ENCODE measurements around the gene OR8B2. TPM values are rescaled to one million over a fixed set of nuclear protein-coding genes. Genes with fewer than 3 reads are reported as not detected.

OR8B2 gene
- total RNA-seq, 2 donors from 2014 or later: not detected

GRCh38 chr11:124359566-124359965 is 24.7 kb downstream of the OR8B2 start:
- intact Hi-C loops (cut with DNase I): no loop called here
- H3K4me1 ChIP-seq: no peaks in the 10 kb centered on the region
- no peak for DNase-seq
- no peaks in the 10 kb centered on the region for H3K27me3 ChIP-seq
- TF ChIP-seq CTCF (IDR thresholded peaks at IDR 0.05) (no peak), POLR2A (IDR thresholded peaks at IDR 0.05) (no peak)
- 22 to 51% methylated on average over 2 of the region's 2 CpGs for WGBS, 2 donors
- ATAC-seq: no peak
- no peaks in the 10 kb centered on the region for H3K9me3 ChIP-seq
- H3K36me3 ChIP-seq (replicated peaks in 1 of 2; ENCODE audit: insufficient read depth in 1 of 2, low read depth in 2 of 2): no peaks in the 10 kb centered on the region
- H3K4me3 ChIP-seq: no peak overlapping the region
- H3K27ac ChIP-seq: no peak overlapping the region

GRCh38 chr11:124346311-124346955 is 37.9 kb downstream of the OR8B2 start:
- intact Hi-C loops (cut with DNase I): no loop called here

GRCh38 chr11:124344346-124344745 is 40.0 kb downstream of the OR8B2 start:
- no peaks in the 10 kb centered on the region for H3K27me3 ChIP-seq
- ATAC-seq (no peak), DNase-seq (no peak)
- no peaks in the 10 kb centered on the region for H3K36me3 ChIP-seq (replicated peaks in 1 of 2; ENCODE audit: insufficient read depth in 1 of 2, low read depth in 2 of 2)
- H3K27ac ChIP-seq: no peak overlapping the region
- 81 to 83% methylated on average over 5 of the region's 5 CpGs for WGBS, 2 donors
- H3K4me1 ChIP-seq: no peaks in the 10 kb centered on the region
- intact Hi-C loops (cut with DNase I): no loop called here
- no peak overlapping the region for H3K4me3 ChIP-seq
- no peak for TF ChIP-seq POLR2A (IDR thresholded peaks at IDR 0.05)
- no peak for TF ChIP-seq CTCF (IDR thresholded peaks at IDR 0.05)
- H3K9me3 ChIP-seq: no peaks in the 10 kb centered on the region

More at GRCh38 chr11:124346311-124346955, 37.9 kb downstream of the OR8B2 start:
- TF ChIP-seq CTCF (IDR thresholded peaks at IDR 0.05): no peak
- TF ChIP-seq POLR2A (IDR thresholded peaks at IDR 0.05): no peak
- Histone ChIP-seq H3K36me3 (replicated peaks in 1 of 2; ENCODE audit: insufficient read depth in 1 of 2, low read depth in 2 of 2) (no peaks in the 10 kb centered on the region), H3K4me1 (no peaks in the 10 kb centered on the region), H3K9me3 (no peaks in the 10 kb centered on the region), H3K27me3 (no peaks in the 10 kb centered on the region), H3K4me3 (no peak overlapping the region), H3K27ac (no peak overlapping the region)
- DNase-seq: no peak
- ATAC-seq: no peak
- 43 to 70% methylated on average over 3 of the region's 3 CpGs for WGBS, 2 donors

GRCh38 chr11:124340142-124340447 is 44.2 kb downstream of the OR8B2 start:
- no peak overlapping the region for H3K4me3 ChIP-seq
- H3K36me3 ChIP-seq (replicated peaks in 1 of 2; ENCODE audit: insufficient read depth in 1 of 2, low read depth in 2 of 2): no peaks in the 10 kb centered on the region
- no peaks in the 10 kb centered on the region for H3K27me3 ChIP-seq
- intact Hi-C loops (cut with DNase I): no loop called here
- TF ChIP-seq POLR2A (IDR thresholded peaks at IDR 0.05) (no peak), CTCF (IDR thresholded peaks at IDR 0.05) (no peak)
- DNase-seq: no peak
- 33 to 62% methylated on average over 2 of the region's 2 CpGs for whole genome bisulfite sequencing, 2 donors
- no peaks in the 10 kb centered on the region for H3K9me3 ChIP-seq
- H3K27ac ChIP-seq: no peak overlapping the region
- ATAC-seq: no peak
- H3K4me1 ChIP-seq: no peaks in the 10 kb centered on the region

- ATAC-seq: no peak
- TF ChIP-seq POLR2A (IDR thresholded peaks at IDR 0.05) (no peak), CTCF (IDR thresholded peaks at IDR 0.05) (no peak)
- WGBS, 2 donors: 68 to 77% methylated on average over 6 of the region's 6 CpGs
- H3K4me3 ChIP-seq: no peak overlapping the region
- no peaks in the 10 kb centered on the region for H3K9me3 ChIP-seq
- H3K36me3 ChIP-seq (replicated peaks in 1 of 2; ENCODE audit: insufficient read depth in 1 of 2, low read depth in 2 of 2): no peaks in the 10 kb centered on the region
- no peak overlapping the region for H3K27ac ChIP-seq
- H3K27me3 ChIP-seq: no peaks in the 10 kb centered on the region
- DNase-seq: no peak
- intact Hi-C loops (cut with DNase I): no loop called here
- no peaks in the 10 kb centered on the region for H3K4me1 ChIP-seq
Observed at GRCh38 chr11:124339396-124340141, 44.7 kb downstream of the OR8B2 start.

Measured in body of pancreas (tissue), 4 donors.